GM21737 (cell line): ENCODE data around the gene CHST4.
"Not testable (repeated sequence)": the region's sequence is repeated elsewhere in the genome, so short reads cannot be mapped to it uniquely, and the experiment has no call there.

ENCODE experiments used
- ATAC-seq: cut with Tn5 transposase; IDR thresholded peaks from one replicate; pipeline ENCODE4 v1.9.1; 2021; ENCODE audit warnings: mild to moderate bottlenecking, moderate library complexity; ENCODE audit not compliant: unreplicated experiment

CHST4 gene

DNA sequence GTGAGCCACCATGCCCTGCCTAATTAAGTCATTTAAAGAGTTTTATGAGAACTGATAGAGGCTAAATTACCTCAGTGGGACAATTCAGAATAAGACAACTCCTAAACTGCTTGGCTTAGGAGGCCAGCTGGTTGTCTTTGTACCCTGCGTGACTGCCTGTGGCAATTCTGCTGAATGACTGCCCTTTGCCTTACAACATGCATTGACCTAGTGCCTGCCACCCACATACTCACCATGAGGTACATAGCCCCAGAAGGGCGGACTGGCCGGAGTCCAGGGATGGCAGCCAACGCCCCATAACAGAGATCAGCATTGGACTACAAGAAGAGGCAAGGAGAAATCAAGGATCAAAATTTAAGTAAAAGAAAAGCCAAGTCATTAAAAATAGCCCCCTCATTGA, 43.4 kb downstream of the CHST4 start:
- no peak for ATAC-seq

DNA sequence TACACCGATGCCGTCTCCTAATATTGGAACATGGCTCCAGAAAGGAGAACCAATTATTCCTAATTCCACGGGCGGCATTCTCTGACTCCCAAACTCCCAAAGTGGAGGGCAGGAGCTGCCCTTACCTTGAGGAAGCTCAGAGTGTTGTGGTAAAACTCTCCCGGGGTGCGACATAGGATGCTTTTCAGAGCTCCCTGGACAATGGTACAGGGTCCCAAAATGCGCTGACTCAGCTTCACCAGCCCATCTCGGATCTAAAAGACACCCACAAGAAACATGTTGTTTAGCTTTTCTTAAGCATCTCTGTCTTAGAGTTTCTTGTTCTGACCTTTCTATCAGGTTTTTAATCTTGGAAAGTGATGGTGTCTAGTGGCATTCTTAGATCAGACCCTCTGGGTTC, 43.9 kb downstream of the CHST4 start:
- no peak for ATAC-seq

DNA sequence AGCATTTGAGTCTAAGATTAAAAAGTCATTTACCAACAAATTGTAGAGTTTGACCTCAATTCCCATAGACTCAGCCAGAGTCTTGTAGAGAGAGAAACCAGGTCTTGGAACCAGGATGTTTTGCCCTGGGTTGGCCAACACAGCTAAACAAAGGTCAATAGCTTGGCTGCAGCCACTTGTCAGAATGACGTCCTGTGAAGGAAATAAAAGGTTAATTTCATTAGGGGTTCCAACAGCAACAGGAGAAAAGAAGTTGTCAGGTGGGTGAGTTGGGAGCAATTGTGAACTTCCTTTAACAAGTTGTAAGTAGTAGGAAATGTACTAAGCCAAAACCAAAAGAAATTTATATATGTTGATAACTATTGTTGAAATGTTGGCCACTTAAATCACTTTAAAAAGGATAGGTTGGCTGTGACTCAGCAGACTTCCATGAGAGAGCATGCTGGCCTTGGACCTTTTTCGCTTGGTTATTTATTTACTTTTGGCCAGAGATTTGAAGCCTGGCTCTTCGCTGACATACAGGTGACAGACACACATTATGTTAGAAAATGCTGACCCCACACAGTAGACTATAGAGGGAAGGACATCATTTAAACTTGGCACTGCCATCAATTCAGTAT, 46.4 kb downstream of the CHST4 start:
- ATAC-seq, result no peak

DNA sequence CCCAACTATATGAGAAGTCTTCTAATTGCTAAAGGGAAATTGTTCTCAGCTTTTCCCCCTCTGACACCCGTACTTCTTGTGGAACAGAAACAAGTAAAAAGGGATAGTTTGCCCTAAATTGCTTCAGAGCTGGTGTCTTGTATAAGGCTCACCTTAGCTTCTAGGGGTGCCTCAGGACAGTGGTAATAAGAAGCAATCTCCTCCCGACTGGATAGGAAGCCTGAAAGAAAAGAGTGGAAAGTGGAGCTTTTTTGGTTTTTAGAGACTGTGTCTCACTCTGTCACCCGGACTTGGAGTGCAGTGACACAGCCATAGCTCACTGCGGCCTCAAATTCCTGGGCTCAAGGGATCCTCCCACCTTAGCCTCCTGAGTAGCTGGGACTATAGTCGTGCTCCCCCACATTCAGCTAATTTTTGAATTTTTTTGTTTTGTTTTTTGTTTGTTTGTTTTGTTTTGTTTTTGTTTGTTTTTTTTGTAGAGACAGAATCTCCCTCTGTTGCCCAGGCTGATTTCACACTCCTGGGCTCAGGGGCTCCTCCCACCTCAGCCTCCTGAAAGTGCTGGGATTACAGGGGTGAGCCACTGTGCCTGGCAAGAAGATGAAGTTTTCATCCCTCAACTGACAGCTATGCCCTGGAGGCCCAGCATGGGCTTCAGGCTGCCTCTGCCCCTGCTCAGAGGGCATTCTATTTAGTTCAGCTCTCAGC, 47.3 kb downstream of the CHST4 start:
- ATAC-seq, result no peak

DNA sequence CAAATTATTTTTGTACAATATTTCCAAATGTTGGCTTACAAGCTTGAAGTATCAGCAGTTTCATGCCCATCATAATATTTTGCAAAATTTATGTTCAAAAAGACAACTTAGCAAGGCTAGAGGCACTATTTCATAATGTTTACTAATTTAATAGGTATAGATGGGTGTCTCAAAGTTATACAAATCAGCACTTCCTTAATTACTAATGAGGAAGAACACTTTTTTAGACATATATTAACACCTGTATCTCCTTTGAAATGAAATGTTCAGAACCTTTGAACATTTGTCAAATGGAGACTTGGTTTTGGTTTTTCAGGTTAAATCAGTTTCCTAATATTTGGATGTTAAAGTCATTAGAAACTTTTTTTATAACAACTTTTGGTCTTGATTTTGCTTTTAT, 48.5 kb downstream of the CHST4 start:
- no peak for ATAC-seq

DNA sequence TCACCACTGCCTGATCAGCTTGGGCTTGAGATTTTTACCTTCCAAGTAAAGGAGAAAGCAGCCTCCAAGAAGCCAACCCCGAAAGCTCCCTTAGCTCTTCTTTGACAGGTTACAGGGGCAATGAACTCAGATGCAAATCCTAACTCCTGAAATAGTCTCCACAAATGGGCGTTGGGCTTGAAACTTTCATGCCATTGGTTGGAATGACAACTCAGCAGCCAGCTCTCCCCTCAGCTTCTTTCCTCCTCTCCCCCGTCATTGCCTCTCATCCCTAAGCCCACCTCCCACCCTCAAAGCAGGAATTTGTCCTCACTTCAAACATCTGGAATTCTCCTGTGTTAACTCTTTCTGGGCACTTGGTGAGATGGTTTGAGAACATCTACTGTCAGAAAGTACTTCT, 50.7 kb downstream of the CHST4 start, which contains the start of gene TAT:
Gene TAT, minus strand, starts transcription at position 122 of the 400 bp plus-strand sequence. CDS start 677 bp downstream, outside the sequence.
- ATAC-seq, result no peak

DNA sequence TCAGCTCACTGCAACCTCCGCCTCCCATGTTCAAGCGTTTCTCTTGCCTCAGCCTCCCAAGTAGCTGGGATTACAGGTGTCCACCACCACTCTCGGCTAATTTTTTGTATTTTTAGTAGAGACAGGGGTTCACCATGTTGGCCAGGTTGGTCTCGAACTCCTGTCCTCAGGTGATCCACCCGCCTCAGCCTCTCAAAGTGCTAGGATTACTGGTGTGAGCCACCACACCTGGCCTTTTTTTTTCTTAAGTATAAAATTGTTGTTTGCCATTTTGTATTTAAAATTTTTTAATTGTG, 56.3 kb downstream of the CHST4 start:
- not testable (repeated sequence) for ATAC-seq

DNA sequence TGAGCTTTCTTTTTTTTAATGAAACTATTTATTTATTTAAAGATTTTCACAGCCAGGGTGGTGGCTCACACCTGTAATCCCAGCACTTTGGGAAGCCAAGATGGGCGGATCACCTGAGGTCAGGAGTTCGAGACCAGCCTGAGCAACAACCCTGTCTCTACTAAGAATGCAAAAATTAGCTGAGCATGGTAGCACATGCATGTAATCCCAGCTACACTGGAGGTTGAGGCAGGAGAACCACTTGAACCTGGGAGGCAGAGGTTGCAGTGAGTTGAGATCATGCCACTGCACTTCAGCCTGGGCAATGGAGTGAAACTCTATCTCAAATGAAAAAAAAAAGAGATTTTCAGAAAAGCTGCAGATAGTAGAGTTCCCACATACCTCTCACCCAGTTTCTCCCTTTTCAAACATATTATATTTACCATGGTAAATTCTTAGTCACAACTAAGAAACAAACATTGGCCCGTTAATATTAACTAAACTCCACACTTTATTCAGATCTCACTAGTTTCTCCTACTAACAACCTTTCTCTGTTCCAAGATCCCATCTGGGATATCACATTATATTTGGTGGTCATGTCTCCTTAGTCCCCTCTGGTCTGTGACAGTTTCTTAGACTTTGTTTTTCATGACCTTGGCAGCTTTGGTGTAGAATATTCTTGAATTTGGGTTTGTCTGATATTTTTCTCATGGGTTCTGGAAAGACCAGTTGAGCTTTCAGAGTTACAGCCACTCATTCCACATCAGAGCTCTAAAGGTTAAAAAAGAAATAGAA, 58.5 kb downstream of the CHST4 start:
- ATAC-seq, result no peak

DNA sequence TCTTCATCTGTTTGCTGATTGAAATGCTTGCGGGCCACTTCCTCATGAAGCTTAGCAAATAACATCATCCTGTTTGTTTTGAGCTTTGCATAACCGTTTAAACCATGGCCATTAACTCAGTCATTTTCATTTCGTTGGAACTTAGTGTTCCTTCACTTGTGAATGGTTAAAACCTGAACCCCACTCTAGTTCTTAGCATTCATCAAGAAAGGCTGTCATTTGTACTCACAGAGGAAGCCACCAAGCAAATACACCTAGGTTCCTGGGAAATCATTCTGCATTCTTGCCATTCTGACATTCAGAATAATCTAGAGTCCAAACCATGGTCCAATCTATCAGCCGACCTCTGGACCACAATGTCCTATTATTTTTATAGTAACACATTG, 59.1 kb downstream of the CHST4 start:
- ATAC-seq, result no peak
